HEK293 (cell line): ENCODE measurements around the gene LNPEP.

Experiments used
- BCL11A ChIP-seq: fragments of 450-650 bp; formaldehyde crosslinking; IDR thresholded peaks from 2 replicates; pipeline ENCODE4 v1.5.1; 2016; ENCODE audit warnings: low read depth, missing biosample characterization, missing genetic modification characterization
- CTCF ChIP-seq: fragments of 450-650 bp; formaldehyde crosslinking; IDR thresholded peaks from 2 replicates; pipeline ENCODE4 v1.5.1; 2016; ENCODE audit warnings: missing biosample characterization, missing genetic modification characterization
- KLF10 ChIP-seq: fragments of 450-650 bp; IDR thresholded peaks from 2 replicates; pipeline ENCODE4 v1.5.1; 2018; ENCODE audit warnings: missing biosample characterization, mild to moderate bottlenecking, missing genetic modification characterization
- PRDM1 ChIP-seq: fragments of 450-650 bp; formaldehyde crosslinking; IDR thresholded peaks from 2 replicates; pipeline ENCODE4; 2016; ENCODE audit warnings: missing biosample characterization, missing genetic modification characterization
- SETDB1 ChIP-seq: IDR thresholded peaks from one replicate; pipeline ENCODE4 v1.6.1; 2017; ENCODE audit warnings: mild to moderate bottlenecking, low read length, moderate library complexity, mixed read lengths; ENCODE audit not compliant: insufficient read length
- ZBTB10 ChIP-seq: fragments of 450-650 bp; formaldehyde crosslinking; IDR thresholded peaks from 2 replicates; pipeline ENCODE4 v1.5.1; 2016; ENCODE audit warnings: missing biosample characterization, missing genetic modification characterization
- ZBTB26 ChIP-seq: fragments of 450-650 bp; formaldehyde crosslinking; optimal IDR thresholded peaks from 2 replicates; pipeline ENCODE3; 2016; ENCODE audit warnings: missing biosample characterization, mild to moderate bottlenecking, missing genetic modification characterization
- ZBTB8A ChIP-seq: fragments of 450-650 bp; formaldehyde crosslinking; IDR thresholded peaks from 2 replicates; pipeline ENCODE4 v1.5.1; 2016; ENCODE audit warnings: missing biosample characterization, missing genetic modification characterization
- ZNF274 ChIP-seq, 2 experiments: fragments of 200-500 bp in 1 of 2; fragments of 450-650 bp in 1 of 2; sonication (Bioruptor generic) in 1 of 2; formaldehyde crosslinking in 1 of 2; IDR thresholded peaks; 2 replicates each; pipeline versions ENCODE4 v1.5.1 to v1.6.1; 2014 to 2016; ENCODE audit warnings: borderline replicate concordance in 1 of 2, inconsistent platforms in 1 of 2, low read length in 1 of 2, missing biosample characterization in 1 of 2, missing genetic modification characterization in 1 of 2
- ZNF600 ChIP-seq: fragments of 450-650 bp; formaldehyde crosslinking; IDR thresholded peaks from 2 replicates; pipeline ENCODE4 v1.5.1; 2016; ENCODE audit warnings: missing biosample characterization, missing genetic modification characterization
- ZSCAN5A ChIP-seq: fragments of 450-650 bp; formaldehyde crosslinking; IDR thresholded peaks from 2 replicates; pipeline ENCODE4 v1.5.1; 2016; ENCODE audit warnings: missing biosample characterization, missing genetic modification characterization
- TF ChIP-seq, protein P1 (sequence below): sonication (generic); formaldehyde crosslinking; IDR thresholded peaks from 2 replicates; pipeline ENCODE4 v1.8.1; 2022; ENCODE audit warnings: mild to moderate bottlenecking, moderate library complexity, missing genetic modification reagents
- TF ChIP-seq, protein P2 (sequence below): fragments of 450-650 bp; formaldehyde crosslinking; IDR thresholded peaks from 2 replicates; pipeline ENCODE4 v1.5.1; 2016; ENCODE audit warnings: missing biosample characterization, missing genetic modification characterization

DNA sequence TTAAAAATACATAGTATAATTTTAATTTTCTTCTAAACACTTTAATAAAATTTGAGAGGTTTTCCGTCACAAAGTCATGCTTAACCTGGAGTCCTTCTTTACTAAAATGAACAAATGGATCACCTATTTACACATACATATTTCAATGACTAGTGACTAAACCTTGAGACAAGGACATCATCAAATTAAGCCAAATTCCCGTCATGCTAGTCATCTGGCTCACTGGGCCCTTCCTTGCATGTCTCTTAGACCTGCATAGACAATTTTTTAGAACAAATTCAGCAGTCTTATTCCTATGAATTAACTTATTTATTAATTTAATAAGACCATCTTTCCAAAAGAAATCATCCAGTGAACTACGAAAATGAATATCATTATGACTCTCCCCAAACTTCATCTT lies 33.0 kb upstream of the LNPEP start:
- TF ChIP-seq, protein P1, sequence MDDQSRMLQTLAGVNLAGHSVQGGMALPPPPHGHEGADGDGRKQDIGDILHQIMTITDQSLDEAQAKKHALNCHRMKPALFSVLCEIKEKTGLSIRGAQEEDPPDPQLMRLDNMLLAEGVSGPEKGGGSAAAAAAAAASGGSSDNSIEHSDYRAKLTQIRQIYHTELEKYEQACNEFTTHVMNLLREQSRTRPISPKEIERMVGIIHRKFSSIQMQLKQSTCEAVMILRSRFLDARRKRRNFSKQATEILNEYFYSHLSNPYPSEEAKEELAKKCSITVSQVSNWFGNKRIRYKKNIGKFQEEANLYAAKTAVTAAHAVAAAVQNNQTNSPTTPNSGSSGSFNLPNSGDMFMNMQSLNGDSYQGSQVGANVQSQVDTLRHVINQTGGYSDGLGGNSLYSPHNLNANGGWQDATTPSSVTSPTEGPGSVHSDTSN: no peak
- TF ChIP-seq ZNF274 (IDR thresholded peaks at IDR 0.05; ENCODE audit: low read length) (no peak), ZNF274 (tag by site-specific recombination; IDR thresholded peaks at IDR 0.05; ENCODE audit: borderline replicate concordance) (no peak), PRDM1 (tag by site-specific recombination) (no peak), KLF10 (tag by site-specific recombination) (no peak), CTCF (tag by site-specific recombination) (no peak), BCL11A (no peak), ZBTB8A (tag by site-specific recombination) (no peak), SETDB1 (no peak), ZNF600 (tag by site-specific recombination) (no peak), ZBTB10 (no peak), ZBTB26 (tag by site-specific recombination) (no peak), ZSCAN5A (tag by site-specific recombination) (no peak)
- TF ChIP-seq, protein P2, sequence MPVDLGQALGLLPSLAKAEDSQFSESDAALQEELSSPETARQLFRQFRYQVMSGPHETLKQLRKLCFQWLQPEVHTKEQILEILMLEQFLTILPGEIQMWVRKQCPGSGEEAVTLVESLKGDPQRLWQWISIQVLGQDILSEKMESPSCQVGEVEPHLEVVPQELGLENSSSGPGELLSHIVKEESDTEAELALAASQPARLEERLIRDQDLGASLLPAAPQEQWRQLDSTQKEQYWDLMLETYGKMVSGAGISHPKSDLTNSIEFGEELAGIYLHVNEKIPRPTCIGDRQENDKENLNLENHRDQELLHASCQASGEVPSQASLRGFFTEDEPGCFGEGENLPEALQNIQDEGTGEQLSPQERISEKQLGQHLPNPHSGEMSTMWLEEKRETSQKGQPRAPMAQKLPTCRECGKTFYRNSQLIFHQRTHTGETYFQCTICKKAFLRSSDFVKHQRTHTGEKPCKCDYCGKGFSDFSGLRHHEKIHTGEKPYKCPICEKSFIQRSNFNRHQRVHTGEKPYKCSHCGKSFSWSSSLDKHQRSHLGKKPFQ (tag by site-specific recombination): no peak
